GM21825 (cell line): Measurements from ENCODE around the gene DIP2C.
"Not testable (repeated sequence)": the region's sequence is repeated elsewhere in the genome, so short reads cannot be mapped to it uniquely, and the experiment has no call there.

ENCODE experiments used
- ATAC-seq: cut with Tn5 transposase; IDR thresholded peaks from one replicate; pipeline ENCODE4 v1.9.1; 2021; ENCODE audit warnings: mild to moderate bottlenecking, moderate library complexity; ENCODE audit not compliant: unreplicated experiment

Gene DIP2C

DNA sequence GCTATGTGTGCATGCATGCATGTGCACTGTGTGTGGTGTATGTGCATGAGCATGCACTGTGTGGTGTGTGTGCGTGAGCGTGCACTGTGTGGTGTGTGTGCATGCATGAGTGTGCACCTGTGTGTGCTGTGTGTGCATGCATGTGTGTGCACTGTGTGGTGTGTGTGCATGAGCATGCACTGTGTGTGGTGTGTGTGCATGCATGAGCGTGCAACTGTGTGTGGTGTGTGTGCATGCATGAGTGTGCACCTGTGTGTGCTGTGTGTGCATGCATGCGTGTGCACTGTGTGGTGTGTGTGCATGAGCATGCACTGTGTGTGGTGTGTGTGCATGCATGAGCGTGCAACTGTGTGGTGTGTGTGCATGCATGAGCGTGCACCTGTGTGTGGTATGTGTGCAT is 10.7 kb upstream of the DIP2C start:
- ATAC-seq = not testable (repeated sequence)

DNA sequence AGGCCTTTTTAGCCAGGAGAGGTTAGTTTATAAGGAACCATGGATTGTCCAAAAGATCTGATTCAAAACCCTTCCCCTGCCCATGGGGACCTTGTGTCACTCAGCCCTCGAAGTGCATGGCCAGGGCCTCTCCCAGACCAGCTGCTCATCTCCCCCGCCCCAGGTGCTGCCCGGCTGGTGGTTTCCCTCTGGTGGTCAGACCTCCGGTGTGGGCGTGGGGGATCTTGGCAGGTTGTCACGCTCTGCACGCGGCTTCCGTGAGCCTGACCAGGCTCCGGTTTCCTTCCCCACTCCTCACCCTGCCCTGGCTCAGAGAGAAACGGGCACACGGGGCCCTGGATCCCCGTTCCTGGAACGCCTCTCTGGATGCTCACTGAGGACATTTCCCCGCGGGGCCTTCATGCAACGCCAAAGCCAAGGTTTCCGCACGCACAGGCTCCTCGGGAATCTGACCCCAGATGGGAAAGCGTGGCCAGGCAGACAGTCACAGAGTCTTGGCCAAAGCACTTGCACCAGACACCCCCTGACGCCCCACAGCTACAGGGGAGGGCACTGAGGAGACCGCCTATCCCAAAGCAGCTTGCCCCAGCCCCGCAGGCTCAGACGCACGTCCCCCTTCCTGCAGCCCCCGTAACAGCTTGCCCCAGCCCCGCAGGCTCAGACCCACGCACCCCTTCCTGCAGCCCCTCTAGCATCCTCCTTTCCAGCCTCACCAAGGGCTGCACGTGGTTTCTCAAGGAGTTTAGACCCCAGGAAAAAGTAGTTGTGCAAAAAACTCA is 7.8 kb upstream of the DIP2C start:
- ATAC-seq = no peak

GRCh38 chr10:695396-695795 is 5.9 kb upstream of the DIP2C start:
- no peak for ATAC-seq

DNA sequence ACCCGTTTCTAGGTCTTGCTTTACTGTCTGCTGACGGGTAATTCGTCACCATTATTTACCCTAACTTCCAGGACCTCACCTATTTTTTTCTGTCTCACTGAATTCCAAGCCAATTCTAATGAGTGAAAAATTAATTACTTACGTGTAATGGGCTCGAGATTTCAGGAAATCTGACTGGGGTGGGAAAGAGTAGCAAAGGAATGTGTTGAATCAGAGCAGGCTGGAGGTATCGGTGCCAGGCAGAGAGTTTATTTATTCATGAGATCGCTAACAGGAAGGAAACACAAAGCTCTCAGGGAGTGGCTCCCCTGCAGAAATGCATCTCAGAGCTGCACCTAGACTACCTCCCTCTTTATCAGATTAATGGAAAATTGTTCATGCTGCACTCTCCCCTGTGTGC is 4.0 kb upstream of the DIP2C start:
- no peak for ATAC-seq

DNA sequence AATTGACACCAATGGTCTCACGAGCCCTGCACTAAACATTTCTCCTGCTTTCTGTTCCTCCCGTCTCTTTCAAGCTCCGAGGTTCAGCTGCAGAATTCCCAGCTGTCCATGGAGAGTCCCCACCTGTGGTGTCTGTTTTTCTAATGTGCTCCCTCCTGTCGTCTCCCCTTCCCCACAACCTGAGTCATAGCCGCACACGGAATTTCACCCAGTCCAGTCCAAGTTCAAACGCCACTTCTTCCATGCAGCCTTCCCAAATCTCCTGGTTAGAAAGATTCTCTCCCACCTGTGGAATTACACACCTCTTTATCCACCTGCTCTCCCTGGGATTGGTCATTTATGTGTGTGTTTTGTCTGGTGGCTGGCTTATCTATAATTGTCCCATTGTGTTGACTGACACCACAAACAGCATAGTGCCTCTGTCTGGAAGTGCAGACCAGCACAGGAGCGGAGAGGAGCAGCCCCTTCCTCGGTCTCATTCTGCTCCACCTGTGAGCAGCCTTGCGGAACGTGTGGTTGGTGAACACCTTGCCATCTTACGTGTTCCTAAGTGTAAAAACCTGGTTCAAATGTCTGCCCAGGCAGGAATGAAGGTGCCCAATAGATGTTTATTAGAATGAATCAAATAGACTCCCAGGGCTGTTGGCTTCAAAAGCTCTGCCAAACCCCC is 3.3 kb upstream of the DIP2C start:
- ATAC-seq = no peak

- ATAC-seq = no peak
Observed at GRCh38 chr10:691216-691615, 1.7 kb upstream of the DIP2C start.

GRCh38 chr10:690372-691161 is 1.1 kb upstream of the DIP2C start:
- no peak for ATAC-seq

DNA sequence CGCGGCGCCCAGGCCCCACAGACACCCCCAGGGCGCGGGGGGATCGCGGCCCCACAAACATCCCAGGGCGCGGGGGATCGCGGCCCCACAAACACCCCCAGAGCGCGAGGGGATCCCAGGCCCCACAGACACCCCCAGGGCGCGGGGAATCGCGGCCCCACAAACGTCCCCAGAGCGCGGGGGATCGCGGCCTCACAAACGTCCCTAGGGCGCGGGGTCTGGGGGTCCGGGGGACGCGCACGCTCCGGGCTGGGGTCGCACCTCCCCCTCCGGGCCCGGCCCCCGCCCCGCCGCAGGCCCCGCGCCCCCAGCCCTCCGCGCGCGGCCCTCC is 382 bp downstream of the DIP2C start:
- no peak for ATAC-seq

GRCh38 chr10:688312-689120 is 952 bp downstream of the DIP2C start:
- ATAC-seq = no peak

GRCh38 chr10:687583-688311 is 1.7 kb downstream of the DIP2C start:
- ATAC-seq = no peak

- ATAC-seq = no peak
Observed at GRCh38 chr10:686155-686931, 3.1 kb downstream of the DIP2C start.

DNA sequence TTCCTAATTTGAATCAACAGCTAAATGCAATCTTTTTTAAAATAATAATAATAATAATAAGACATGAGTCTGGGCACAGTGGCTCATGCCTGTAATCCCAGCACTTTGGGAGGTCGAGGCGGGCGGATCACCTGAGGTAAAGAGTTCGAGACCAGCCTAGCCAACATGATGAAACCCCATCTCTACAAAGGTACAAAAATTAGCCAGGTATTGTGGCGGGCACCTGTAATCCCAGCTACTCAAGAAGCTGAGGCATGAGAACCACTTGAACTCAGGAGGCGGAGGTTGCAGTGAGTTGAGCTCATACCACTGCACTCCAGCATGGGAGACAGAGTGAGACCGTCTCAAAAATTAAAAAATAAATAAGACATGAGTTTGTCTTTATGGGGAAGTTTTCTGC is 3.9 kb downstream of the DIP2C start:
- no peak for ATAC-seq

DNA sequence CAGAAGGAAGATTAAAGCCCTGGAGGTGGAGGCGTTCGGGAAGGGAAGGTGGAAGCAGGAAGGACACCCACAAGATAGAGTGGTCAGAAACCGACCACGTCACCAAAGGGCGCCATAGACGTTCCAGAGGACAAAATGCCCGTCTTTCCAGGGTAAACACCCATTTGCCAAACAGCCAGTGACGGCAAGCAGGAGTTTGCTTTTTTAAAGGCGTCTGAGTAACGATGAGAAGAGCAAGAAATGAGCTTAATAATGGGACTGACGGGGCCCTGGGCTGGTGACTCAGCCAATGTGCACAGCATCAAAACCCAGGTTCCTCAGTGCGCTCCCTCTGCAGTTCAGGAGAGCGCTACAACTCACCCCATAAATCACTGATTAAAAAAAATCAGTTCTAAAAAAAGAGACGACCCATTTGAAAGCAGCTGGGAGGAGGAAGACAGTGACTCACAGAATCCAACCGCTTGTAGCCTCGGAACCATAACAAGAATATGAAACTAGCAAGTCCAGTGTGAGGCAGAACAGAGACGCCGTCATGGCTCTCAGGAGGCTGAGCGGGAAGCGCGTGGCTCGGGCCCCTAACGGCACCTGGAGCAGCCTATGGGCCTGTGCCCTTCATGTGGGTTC is 5.9 kb downstream of the DIP2C start:
- no peak for ATAC-seq

DNA sequence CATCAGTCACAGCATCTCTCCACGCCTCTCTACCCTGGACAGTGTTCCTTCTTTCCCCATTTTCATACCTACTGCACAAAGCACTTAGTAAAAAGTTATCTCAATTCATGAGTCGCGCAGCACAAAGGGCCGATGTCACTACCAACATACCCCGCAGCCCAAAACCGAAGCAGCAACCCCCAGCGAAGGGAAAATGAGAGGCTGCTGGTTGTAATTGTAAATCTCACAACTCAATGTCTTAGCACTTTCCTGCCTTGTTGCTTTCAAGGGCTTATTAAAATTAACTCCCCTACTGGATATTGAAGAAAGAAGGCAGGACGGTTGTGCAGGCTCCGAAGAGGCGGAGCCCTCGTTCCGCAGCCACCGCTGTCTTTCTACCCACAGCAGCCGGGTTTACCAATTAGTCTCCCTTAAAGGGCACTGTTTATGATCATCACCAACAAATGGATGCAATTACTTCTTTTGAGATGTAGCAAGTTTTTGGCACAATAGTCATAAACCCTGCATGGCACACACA is 6.5 kb downstream of the DIP2C start:
- ATAC-seq = no peak

GRCh38 chr10:681670-682318 is 7.7 kb downstream of the DIP2C start:
- ATAC-seq = no peak

GRCh38 chr10:680745-681144 is 8.7 kb downstream of the DIP2C start:
- no peak for ATAC-seq

DNA sequence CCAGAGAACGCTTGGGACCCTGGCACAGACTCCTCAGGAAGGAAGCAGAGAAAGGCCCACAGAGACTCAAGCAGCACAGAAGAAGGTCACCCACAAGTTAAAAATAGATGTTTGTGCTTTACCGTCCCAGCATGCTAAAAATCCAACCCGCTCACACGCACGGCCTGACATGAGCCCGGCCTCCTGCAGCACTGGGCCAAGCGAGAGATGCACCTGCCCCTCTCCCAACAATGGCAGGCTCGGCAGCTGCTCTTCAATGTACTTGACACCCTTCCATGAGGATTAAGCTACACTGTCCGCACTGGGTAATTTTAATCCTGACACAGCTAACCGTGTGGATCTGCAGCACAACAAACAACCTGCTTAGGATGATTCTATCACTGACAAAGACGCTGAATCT is 9.3 kb downstream of the DIP2C start:
- no peak for ATAC-seq

DNA sequence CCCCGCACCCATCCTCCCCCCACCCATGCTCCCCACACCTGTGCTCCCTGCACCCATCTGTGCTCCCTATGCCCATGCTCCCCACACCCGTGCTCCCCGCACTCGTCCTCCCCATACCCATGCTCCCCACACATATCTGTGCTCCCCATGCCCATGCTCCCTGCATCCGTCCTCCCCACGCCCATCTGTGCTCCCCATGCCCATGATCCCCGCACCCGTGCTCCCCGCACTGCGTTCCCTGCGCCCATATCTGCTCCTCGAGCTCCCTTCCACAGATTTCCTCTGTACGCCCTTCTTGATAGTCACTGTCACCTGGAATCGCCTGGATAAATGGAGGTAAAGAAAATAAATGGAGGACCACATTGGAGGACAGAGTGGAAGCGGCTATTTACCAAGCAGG is 9.9 kb downstream of the DIP2C start:
- no peak for ATAC-seq

GRCh38 chr10:678662-679005 is 10.8 kb downstream of the DIP2C start:
- not testable (repeated sequence) for ATAC-seq
